Ramos (cell line): ENCODE measurements around the gene KIF16B.
"Not testable (repeated sequence)": the region's sequence is repeated elsewhere in the genome, so short reads cannot be mapped to it uniquely, and the experiment has no call there.

Experiments used
- in situ Hi-C: fragments of 300-500 bp; cut with MboI; formaldehyde crosslinking; loops from one replicate; pipeline ENCODE4 v1.14.3; 2022; ENCODE audit warnings: low sequenced_read_pairs; ENCODE audit not compliant: unreplicated experiment

Gene KIF16B

GRCh38 chr20:16526433-16527380 lies 46.5 kb downstream of the KIF16B start:
- in situ Hi-C loops, result no loop called here

- in situ Hi-C loops, result not testable (repeated sequence)
Observed at GRCh38 chr20:16522651-16523050, 50.6 kb downstream of the KIF16B start.

GRCh38 chr20:16520154-16520553 lies 53.1 kb downstream of the KIF16B start:
- in situ Hi-C loops, result no loop called here

- in situ Hi-C loops, result not testable (repeated sequence)
Observed at GRCh38 chr20:16519673-16520072, 53.6 kb downstream of the KIF16B start.

- in situ Hi-C loops, result no loop called here
Observed at GRCh38 chr20:16518784-16519084, 54.5 kb downstream of the KIF16B start.

- in situ Hi-C loops, result no loop called here
Observed at GRCh38 chr20:16517946-16518783, 55.1 kb downstream of the KIF16B start.

GRCh38 chr20:16516794-16517193 lies 56.5 kb downstream of the KIF16B start:
- in situ Hi-C loops, result no loop called here

GRCh38 chr20:16515046-16515445 lies 58.2 kb downstream of the KIF16B start:
- in situ Hi-C loops, result no loop called here

GRCh38 chr20:16514140-16514539 lies 59.1 kb downstream of the KIF16B start:
- in situ Hi-C loops, result no loop called here

- in situ Hi-C loops, result no loop called here
Observed at GRCh38 chr20:16505894-16506293, 67.4 kb downstream of the KIF16B start.

- in situ Hi-C loops, result no loop called here
Observed at GRCh38 chr20:16501301-16501700, 71.9 kb downstream of the KIF16B start.

- in situ Hi-C loops, result no loop called here
Observed at GRCh38 chr20:16500197-16500596, 73.1 kb downstream of the KIF16B start.

- in situ Hi-C loops, result loop anchor here (25.0 kb wide), 2 partner anchors 786 to 1011 kb away; no protein-coding TSS in a partner anchor
Observed at GRCh38 chr20:16498526-16499253, 74.6 kb downstream of the KIF16B start.

GRCh38 chr20:16497896-16498295 lies 75.4 kb downstream of the KIF16B start:
- in situ Hi-C loops, result loop anchor here (25.0 kb wide), 2 partner anchors 786 to 1011 kb away; no protein-coding TSS in a partner anchor

- in situ Hi-C loops, result loop anchor here (25.0 kb wide), 2 partner anchors 781 to 1006 kb away; no protein-coding TSS in a partner anchor
Observed at GRCh38 chr20:16493486-16493885, 79.8 kb downstream of the KIF16B start.

- in situ Hi-C loops, result loop anchor here (25.0 kb wide), 2 partner anchors 779 to 1004 kb away; no protein-coding TSS in a partner anchor
Observed at GRCh38 chr20:16491294-16491905, 81.8 kb downstream of the KIF16B start.

- in situ Hi-C loops, result loop anchor here (25.0 kb wide), 2 partner anchors 778 to 1003 kb away; no protein-coding TSS in a partner anchor
Observed at GRCh38 chr20:16490696-16491095, 82.6 kb downstream of the KIF16B start.

GRCh38 chr20:16488616-16489015 lies 84.6 kb downstream of the KIF16B start:
- in situ Hi-C loops, result loop anchor here (25.0 kb wide), 2 partner anchors 776 to 1001 kb away; no protein-coding TSS in a partner anchor

GRCh38 chr20:16488086-16488485 lies 85.2 kb downstream of the KIF16B start:
- in situ Hi-C loops, result loop anchor here (25.0 kb wide), 2 partner anchors 776 to 1001 kb away; no protein-coding TSS in a partner anchor
